Measurements from ENCODE around the gene DNAJA3.
"Not testable (repeated sequence)": the region's sequence is repeated elsewhere in the genome, so short reads cannot be mapped to it uniquely, and the experiment has no call there.

DNAJA3 gene

DNA sequence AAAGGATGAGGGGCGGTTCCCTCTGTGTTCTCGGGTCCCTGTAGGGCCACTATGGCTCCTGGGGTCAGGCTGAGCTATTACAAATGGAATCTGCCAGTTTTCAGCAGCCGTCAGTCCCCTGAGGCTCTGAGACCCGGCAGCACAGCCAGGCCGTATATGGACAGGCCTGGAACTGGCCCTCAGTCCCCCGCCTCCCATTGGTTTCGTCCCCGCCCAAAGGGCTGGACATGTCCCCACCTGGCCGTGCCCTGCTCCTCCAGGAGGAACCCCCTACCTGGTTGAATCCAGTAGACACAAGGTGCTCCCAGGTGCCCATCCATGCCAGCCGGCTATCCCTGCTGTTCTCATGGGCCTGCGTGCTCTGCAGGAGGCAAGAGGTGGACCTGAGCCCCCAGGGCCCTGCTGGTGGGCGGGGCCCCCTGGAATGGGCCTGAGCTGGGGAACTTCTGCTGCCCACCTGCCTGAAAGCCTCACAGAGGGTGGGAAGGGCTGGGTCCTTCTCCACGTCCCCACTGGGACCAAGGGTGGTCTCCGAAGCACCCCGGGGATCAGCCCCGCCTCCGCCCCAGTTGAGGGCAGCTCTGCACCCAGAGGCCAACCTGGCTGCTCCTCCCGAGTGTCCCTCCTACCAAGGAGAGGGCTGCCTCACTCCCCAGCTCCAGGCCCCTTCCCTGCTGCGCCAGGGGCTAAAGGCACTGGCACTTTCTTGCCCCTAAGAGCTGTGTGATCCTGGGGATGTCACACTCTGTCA, 37.2 kb upstream of the DNAJA3 start:
- no peak for DNase-seq

DNA sequence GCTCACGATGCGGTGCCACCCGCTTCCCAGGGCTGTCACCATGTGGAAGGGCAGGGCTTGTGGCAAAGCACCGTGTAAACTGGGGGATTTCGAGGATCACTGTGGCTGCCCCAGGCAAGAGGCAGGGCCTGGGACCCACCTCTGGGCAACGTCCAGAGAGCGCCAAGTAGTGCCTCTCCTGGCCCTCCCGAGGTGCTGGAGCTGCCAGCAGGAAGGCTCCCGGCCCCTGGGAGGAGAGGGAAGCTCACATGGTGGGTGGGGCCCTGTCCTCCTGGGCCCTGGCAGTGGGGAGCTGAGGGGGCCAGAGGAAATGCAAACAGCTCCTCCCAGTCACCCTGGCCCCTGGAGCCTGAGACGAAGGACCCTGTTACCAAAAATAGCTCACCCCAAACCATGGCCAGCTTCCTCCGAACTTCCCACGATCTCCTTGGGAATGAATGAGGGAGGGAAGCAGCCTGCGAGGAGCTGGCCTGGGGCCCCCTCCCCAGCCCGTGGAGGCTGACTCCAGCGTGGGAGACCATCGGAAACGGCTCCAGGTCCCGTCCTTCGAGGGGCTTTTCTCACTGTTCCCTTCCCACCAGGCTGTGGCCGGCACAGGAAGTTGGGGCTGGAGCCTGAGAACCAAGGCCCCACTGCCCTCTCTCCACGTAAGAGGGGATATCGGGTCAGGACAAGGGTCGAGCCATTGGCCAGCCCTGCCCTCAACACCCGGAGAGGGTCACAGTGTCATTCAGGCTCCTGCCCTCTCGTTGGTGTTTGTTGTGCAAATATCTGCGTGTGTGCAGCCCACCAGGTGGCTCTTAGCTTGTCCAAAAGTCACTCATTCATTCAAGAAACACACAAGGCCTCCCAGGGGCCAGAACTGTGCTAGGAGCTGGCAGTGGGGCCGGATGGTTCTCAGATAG, 36.4 kb upstream of the DNAJA3 start:
- DNase-seq = no peak

DNA sequence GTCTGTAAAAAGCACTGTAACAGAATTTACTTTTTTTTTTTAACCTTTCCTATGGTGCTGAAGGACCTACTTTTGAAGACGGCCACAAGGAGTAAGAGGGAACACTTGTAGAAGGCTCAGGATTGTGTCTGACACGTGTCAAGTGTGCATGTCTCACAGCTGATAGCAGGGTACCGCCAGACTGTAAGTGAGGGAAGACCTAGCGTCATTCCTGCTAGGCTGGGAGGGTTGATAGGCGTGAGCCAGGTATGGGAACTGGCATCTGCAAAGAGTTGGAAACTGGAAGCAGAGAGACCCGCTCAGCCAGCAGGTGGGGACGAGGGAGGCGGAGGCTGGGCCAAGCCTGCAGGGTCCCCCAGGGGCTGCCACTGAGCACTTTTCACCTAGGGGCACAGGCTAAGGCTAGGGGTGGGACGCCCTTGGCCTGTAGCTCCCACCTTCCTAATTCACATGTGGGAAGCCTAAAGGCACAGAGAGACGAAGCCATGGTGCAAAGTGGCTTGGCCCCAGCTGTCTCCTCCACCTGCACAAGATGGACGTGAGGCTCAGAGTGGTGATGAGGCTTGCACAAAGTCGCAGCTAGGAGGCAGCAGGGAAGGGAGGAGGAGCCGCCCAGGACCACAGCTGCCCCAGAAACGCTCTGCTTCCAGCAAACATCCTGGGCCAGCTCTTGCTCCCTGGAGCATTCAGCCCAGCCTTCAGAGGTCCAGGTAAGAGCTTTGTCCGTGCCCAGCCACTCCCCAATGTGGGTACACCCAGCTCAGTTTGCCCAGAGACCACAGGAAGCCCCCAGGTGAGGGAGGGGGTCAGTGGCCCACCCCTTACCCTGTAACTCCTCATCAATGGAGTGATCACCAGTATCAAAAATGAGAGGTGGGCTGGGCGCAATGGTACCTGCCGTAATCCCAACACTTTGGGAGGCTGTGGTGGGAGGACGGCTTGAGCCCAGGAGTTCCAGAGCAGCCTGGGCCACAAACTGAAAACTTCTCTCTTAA, 35.1 kb upstream of the DNAJA3 start:
- no peak for DNase-seq

DNA sequence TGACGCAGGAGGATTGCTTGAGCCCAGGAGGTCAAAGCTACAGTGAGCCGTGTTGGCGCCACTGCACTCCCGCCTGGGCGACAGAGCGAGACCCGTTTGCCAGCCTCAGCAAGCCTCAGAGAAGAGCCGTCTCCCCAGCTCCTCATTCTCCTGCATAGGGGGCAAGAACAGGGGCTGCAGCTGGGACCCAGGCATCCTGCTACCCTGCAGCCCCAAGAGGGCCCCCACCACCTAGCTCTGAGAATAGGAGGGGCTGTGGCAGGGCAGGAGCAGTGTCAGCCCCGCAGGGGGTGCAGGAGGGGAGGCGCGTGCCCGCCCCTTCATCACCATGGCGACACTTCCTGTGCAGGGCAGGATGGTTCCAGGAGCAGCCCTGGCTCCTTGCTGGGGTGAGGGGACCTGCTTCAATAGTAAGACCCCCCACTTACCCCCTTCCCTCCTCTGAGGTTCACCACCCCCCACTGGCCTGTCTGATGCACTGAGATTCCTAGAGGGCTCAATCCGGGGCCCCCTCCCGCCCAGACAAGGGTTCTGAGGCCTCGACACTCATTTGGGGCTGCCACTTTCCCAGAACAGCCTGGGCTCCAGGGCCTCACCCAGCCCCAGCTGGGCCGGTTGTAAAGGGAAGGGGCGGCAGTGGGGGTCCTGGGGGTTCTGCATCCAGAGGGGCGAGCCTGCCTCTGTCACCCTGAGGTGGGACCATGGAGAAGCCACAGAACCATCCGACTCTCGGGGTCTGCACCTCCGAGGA, 33.9 kb upstream of the DNAJA3 start:
- DNase-seq = no peak

GRCh38 chr16:4392382-4393239, 33.1 kb upstream of the DNAJA3 start:
- no peak for DNase-seq

DNA sequence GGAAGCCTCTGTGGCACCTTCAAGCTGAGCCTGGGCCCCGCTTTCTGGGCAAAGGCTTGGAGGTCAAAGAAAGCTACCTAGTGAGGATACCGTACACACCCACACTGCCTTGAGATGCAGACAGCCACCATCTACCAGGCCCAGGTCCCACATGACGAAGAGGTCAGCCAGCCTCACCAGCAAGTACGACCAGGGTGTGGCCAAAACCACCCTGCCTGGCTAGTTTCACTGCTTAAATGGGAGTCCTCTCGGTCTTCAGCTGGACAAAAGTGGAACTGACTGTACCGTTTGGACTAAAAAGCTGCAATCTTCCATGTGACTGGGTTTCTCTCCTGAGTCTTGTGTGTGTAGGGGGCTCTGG, 32.4 kb upstream of the DNAJA3 start:
- DNase-seq = no peak

GRCh38 chr16:4393850-4394249, 31.8 kb upstream of the DNAJA3 start:
- not testable (repeated sequence) for DNase-seq

DNA sequence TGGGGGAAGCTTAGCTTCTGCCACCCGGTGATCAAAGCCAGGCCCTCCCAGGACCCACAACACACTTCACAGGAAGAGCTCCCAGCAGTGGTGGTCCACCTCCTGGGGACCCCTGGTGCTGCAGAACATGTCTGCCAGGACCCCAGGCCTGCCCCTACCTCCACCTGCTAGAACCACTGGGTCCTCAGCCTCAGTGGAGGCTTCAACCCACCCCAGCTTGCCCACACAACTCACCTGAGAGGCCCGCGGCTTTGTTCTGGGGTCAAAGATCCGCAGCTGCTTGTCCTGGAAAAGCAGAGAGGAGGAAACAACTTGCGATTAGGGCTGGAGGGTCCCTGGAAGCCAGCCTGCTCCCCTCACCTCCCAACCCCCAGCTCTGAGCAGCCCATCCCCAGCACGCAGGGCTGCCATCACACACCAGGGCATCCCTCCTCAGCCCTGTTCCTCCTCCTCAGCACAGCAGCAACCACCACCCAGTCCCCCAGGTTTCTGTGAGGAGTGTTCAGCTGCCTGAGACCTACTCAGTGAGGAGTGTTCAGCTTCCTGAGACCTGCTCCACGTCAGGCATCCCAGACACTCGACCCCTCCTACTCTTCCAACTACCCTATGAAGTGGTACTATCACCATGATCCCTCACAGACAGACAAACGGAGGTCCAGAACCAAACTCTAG, 30.5 kb upstream of the DNAJA3 start:
- no peak for DNase-seq

- no peak for DNase-seq
Observed at GRCh38 chr16:4399001-4399730, 26.5 kb upstream of the DNAJA3 start.

- no peak for DNase-seq
Observed at GRCh38 chr16:4401094-4401501, 24.6 kb upstream of the DNAJA3 start.

DNA sequence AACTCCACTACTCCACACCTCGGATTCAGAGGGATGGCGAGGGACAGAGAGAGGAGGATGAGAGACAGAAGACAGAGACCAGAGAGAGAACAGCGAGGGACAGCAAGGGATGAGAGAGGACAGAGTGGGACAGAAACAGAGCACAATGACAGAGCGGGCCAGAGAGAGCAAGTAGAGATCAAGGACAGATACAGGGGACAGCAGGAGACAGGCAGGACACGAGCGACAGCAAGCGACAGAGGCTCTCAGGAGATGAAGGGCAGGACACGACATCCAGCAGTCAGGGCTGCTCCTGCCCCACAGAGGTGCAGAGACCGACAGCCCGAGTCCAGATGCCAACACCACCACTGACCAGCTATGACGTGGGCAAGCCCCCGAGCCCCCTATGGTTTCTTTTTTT, 24.2 kb upstream of the DNAJA3 start:
- DNase-seq = no peak

- DNase-seq = peak; percentile 92
Observed at GRCh38 chr16:4402439-4403132, 23.1 kb upstream of the DNAJA3 start.

DNA sequence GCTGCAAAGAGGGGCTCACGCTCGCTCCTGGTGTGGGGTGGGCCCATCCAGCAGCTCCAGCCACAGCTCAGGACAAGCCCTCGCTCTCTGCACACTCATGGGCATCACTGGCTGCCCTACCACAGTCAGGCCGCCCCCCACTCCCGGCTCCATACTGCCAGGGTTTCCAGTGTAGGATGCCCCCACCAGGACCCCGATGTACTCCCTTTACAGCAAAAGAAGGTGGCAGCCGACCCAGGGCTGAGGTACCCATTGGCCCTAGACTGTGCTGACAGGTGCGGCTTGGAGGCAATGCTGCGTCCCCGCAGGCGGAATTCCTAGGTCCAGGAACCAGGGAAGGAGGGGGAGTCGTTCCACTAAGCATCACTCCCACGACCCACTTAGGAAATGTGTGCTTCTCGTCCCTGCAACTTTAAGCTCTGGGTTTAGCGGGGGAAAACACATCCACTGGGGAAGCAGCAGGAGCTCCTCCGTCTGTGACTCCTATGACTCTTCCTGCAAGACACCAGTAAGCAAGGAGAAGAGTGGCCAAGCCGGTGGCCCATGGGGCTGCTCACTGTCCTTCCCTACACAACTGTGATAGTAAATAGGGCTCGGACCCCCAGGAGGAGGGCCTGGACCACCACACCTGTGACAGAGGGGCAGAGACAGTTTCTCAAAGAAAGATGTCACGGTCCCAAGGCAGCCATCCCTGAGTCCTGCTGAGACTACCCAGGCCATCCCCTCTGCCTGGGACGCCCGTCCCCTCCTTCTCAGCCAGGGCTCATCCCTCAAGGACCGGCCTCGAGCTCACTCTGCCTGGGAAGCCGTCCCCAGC, 22.3 kb upstream of the DNAJA3 start:
- no peak for DNase-seq

DNA sequence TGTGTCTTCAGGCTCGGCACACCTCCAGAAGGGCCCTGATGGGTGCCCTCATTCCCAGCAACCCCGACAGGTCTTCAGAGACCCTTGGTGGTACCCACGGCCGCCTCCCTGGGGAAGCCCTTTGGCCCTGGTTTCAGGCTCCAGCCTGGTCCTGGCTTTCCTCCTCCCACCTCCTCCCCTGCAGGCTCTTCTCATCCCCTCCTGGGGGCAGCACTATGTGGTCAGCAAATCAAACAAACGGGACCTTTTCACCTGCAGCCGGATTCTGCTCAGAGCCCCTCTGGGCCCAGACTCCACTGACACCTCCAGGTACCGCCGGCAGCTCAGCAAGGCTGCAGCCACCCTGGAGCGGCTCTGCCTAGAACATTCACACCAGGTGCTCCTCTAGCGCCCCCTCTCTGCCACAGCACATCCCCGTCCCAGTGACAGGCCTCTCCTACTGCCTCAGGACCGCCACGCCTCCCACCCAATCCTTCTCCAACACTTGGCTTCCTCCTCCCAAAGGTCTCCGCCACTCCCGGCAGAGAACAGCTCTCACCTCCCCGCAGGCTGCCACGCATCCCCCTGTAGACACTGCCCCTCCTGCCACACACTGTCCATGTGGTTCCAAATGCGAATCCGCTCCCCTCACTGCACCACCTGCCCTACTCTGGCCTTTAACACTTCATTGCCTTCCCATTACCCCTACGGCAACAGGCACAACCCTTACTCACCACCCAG, 21.3 kb upstream of the DNAJA3 start:
- DNase-seq = peak; percentile 66

DNA sequence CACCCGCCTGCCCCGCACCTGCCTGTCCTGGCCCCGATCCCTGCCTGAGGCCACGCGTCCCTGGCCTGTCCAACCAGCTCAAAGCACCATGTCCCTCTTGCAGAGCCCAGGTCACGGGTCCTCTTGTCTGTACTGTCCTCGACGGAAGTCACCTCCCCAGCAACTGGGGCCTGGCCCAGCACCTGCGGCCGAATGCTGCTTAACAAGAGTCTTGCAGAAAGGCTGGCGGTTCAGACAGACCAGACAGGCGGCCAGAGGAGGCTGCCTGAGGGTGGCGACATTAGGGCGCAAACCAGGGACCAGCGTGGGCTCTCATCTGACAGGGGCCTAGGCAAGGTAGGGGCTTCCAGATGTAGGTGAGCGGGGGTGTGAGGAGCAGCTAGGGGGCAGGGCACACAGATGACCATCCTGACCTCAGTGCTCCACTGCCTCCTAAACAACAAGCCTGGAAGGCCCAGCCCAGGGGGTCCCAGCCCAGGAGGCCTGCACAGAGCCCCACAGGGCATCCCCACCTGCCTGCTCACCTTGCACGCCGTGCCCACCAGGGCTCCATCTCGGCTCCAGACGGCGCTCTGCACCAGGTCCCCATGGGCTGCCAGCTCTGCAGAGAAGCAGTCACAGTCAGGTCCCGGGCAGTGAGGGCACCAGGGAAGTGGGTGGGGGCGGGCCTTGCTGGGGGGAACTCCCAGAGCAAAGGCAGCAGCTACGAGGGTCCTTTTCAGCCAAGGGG, 20.5 kb upstream of the DNAJA3 start:
- DNase-seq = no peak

- DNase-seq = no peak
Observed at GRCh38 chr16:4407543-4408322, 17.9 kb upstream of the DNAJA3 start.
